Thoracic aorta (tissue), 2 donors: ENCODE data around the gene PACS1. TPM values are rescaled to one million over a fixed set of nuclear protein-coding genes. Genes with fewer than 3 reads are reported as not detected.

Experiments
- ATAC-seq: fragments of 150-250 bp; one replicate; pipeline ENCODE4 v1.8.0; 2017; ENCODE audit warnings: low read depth; ENCODE audit not compliant: insufficient number of reproducible peaks, low FRiP score
- DNase-seq: peaks from one replicate; pipeline ENCODE4 v3.0.0-alpha.2; 2020; ENCODE audit warnings: low spot score
- H3K27ac ChIP-seq, 2 donors: fragments of 200-600 bp; sonication (generic); 1 replicate in 1 of 2; 2 replicates in 1 of 2; pipeline ENCODE4 v1.5.1; 2016; ENCODE audit warnings: mild to moderate bottlenecking in 2 of 2, moderate library complexity in 2 of 2
- H3K27me3 ChIP-seq: fragments of 200-600 bp; sonication (generic); replicated peaks from 2 replicates; pipeline ENCODE4 v1.6.0; 2016; ENCODE audit warnings: mild to moderate bottlenecking; ENCODE audit not compliant: insufficient read depth
- H3K36me3 ChIP-seq: fragments of 200-600 bp; sonication (generic); one replicate; pipeline ENCODE4 v1.5.1; 2016
- H3K4me1 ChIP-seq, 2 donors: fragments of 200-600 bp; sonication (generic); 1 replicate in 1 of 2; 2 replicates in 1 of 2; pipeline versions ENCODE4 v1.5.1 to v1.6.0; 2016; ENCODE audit warnings: low read depth in 2 of 2, mild to moderate bottlenecking in 1 of 2; ENCODE audit not compliant: control insufficient read depth in 1 of 2
- H3K4me3 ChIP-seq: fragments of 200-600 bp; sonication (generic); 2 replicates; pipeline ENCODE4 v1.5.1; 2016; ENCODE audit warnings: mild to moderate bottlenecking
- H3K9me3 ChIP-seq: fragments of 200-600 bp; sonication (generic); 2 replicates; pipeline ENCODE4 v1.5.1; 2016
- total RNA-seq, 2 donors: library from RNA; depleted of rRNA; stranded (reverse); fragments of >200 nt; gene quantifications; one replicate each; pipeline versions ENCODE4 v1.1.0 to v1.2.3, GENCODE V29; 2016
- TF ChIP-seq, protein P1 (sequence below): fragments of 200-600 bp; sonication (generic); IDR thresholded peaks from one replicate; pipeline ENCODE4 v1.5.1; 2019; ENCODE audit warnings: antibody characterized with exemption

PACS1 gene
- total RNA-seq, 2 donors from 2014 or later, result 82.9 to 112 TPM

DNA sequence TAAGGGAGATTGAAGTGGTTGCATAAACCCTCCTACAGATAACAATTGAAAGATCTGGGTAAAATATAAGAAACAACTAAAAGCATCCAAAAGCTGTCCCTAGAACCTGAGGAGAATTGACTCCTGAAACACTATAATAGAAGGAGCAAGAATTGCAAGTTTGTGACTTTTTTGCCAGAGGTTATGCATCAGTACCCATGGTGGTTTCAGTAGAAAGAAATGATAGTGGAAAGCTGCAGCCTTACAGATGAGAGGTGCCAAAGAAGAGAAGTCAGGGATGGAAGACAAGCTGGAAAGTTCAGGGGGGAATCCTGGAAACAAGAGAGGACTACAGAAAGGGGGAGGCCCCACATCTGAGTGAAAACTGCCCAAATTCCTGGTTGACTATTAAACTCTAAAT, 80.7 kb downstream of the PACS1 start:
- no peak overlapping the region for H3K4me3 ChIP-seq
- H3K27ac ChIP-seq, result no peak overlapping the region
- TF ChIP-seq, protein P1, sequence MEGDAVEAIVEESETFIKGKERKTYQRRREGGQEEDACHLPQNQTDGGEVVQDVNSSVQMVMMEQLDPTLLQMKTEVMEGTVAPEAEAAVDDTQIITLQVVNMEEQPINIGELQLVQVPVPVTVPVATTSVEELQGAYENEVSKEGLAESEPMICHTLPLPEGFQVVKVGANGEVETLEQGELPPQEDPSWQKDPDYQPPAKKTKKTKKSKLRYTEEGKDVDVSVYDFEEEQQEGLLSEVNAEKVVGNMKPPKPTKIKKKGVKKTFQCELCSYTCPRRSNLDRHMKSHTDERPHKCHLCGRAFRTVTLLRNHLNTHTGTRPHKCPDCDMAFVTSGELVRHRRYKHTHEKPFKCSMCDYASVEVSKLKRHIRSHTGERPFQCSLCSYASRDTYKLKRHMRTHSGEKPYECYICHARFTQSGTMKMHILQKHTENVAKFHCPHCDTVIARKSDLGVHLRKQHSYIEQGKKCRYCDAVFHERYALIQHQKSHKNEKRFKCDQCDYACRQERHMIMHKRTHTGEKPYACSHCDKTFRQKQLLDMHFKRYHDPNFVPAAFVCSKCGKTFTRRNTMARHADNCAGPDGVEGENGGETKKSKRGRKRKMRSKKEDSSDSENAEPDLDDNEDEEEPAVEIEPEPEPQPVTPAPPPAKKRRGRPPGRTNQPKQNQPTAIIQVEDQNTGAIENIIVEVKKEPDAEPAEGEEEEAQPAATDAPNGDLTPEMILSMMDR, result no peak
- no peaks in the 10 kb centered on the region for H3K36me3 ChIP-seq
- DNase-seq (no peak), ATAC-seq (no peak)
- H3K27me3 ChIP-seq, result no peaks in the 10 kb centered on the region
- no peaks in the 10 kb centered on the region for H3K4me1 ChIP-seq
- no peaks in the 10 kb centered on the region for H3K9me3 ChIP-seq

DNA sequence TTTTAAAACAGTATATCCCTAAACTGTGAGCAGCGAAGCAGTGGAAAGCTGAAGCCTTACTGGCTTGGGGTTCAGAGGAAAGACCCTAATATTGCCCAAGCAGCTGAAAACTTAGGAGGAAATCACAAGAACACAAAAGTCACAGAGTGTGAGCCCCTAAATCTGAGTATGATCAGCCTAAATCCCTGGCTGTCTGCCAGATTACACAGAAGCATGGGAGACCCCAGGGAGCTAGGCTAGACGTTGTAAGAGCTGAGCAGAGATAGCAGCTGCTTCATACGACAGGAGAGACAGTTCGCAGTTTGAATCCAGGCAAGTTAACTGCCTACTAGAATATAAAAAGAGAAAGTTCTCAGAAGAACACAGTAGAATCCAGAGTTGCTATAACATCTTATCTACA, 81.2 kb downstream of the PACS1 start:
- ATAC-seq (no peak), DNase-seq (no peak)
- Histone ChIP-seq H3K4me1 (no peaks in the 10 kb centered on the region), H3K9me3 (no peaks in the 10 kb centered on the region), H3K27ac (no peak overlapping the region), H3K27me3 (no peaks in the 10 kb centered on the region), H3K36me3 (no peaks in the 10 kb centered on the region), H3K4me3 (no peak overlapping the region)
- TF ChIP-seq, protein P1, result no peak

DNA sequence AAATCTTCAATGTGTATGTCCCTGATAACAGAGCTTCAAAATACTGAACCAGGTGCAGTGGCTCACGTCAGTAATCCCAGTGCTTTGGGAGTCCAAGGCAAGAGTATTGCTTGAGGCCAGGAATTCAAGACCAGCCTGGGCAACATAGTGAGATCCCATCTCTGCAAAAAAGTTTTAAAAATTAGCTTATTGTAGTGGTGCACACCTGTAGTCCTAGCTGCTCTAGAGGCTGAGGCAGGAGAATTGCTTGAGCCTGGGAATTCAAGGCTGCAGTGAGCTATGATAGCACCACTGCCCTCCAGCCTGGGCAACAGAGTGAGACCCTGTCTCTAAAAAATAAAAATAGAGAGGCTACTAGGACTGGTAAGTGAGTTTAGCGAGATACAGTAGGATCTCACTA, 84.0 kb downstream of the PACS1 start:
- TF ChIP-seq, protein P1, result no peak
- ATAC-seq, result no peak
- no peak for DNase-seq
- no peaks in the 10 kb centered on the region for H3K4me1 ChIP-seq
- no peak overlapping the region for H3K4me3 ChIP-seq
- no peaks in the 10 kb centered on the region for H3K36me3 ChIP-seq
- H3K9me3 ChIP-seq, result no peaks in the 10 kb centered on the region
- no peaks in the 10 kb centered on the region for H3K27me3 ChIP-seq
- H3K27ac ChIP-seq, result no peak overlapping the region

DNA sequence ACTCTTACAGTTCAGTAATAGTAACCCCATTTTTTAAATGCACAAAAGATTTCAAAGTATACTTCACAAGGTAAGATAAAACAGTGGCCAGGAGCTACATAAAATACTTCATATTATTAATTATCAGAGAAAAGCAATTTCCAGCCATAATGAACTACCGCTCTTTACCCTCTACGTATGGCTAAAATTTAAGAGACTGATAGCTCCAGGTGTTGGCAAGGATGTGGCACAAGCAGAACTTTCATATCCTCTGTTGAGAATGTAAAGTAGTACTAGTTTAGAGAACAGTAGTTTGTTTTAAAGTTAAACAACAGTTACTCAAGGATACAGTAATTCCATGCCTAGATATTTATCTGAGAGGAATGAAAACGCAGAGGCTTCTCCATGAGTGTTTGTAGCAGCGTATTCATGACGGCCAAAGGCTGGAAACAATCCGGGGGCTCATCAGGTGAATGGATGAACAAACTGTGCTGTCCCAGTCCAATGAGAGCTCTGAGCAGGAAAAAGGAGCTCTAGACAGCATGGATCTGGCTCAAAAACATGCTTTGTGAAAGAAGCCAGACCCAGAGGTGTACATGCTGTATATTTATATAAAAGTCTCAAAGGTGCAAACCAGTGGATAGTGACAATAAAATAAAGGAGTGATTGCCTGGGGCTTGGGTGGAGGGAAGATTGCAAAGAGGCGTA, 85.5 kb downstream of the PACS1 start:
- no peak overlapping the region for H3K4me3 ChIP-seq
- ATAC-seq (no peak), DNase-seq (no peak)
- TF ChIP-seq, protein P1, result no peak
- no peaks in the 10 kb centered on the region for H3K27me3 ChIP-seq
- H3K9me3 ChIP-seq, result no peaks in the 10 kb centered on the region
- H3K4me1 ChIP-seq, result no peaks in the 10 kb centered on the region
- no peaks in the 10 kb centered on the region for H3K36me3 ChIP-seq
- no peak overlapping the region for H3K27ac ChIP-seq

DNA sequence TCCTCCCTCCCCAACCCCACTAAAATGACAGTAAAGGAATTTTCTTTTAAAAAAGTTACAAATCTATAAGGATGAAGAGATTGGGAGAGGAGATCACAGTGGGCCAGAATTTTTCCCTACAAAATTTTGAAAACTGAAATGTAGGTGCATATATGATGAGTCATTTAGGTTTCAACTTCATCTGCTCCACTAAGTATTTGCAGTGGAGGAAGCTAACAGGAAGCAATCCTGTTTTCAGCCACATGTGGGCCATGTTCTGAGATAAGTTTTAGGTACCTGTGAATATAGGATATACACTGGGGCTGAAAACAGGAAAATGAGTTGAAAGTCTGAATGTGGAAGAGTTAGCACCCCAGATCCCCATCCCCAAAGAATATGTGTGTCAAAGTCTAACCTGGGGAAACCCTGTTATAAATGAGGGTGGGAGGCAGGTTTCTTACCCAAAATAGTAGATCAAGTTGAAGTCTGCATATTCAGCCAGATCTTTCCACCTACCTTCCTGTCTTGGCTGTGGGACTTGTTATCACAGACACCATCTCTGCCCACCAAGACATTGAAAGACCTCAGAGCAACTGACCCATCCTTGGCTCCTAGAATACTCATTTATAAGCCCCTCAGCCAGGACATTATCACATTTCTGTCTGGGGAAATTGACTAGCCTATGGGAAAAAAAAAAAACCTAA, 87.3 kb downstream of the PACS1 start:
- no peaks in the 10 kb centered on the region for H3K27me3 ChIP-seq
- no peaks in the 10 kb centered on the region for H3K4me1 ChIP-seq
- TF ChIP-seq, protein P1, result no peak
- H3K9me3 ChIP-seq, result no peaks in the 10 kb centered on the region
- no peak overlapping the region for H3K4me3 ChIP-seq
- DNase-seq, result no peak
- no peak for ATAC-seq
- no peak overlapping the region for H3K27ac ChIP-seq
- H3K36me3 ChIP-seq, result no peaks in the 10 kb centered on the region
